ENCODE results near the gene TELO2.

The TELO2 gene

GRCh38 chr16:1543085-1543896 lies 50.1 kb downstream of the TELO2 start:
- H2BK120ac ChIP-seq (ENCODE audit: low read depth, low read length) = no peak overlapping the region
- no peak overlapping the region for H3K4ac ChIP-seq (ENCODE audit: low read depth in 1 of 2, low read length in 2 of 2)
- H3K18ac ChIP-seq (ENCODE audit: low read depth in 1 of 2, low read length in 2 of 2) = peak overlapping the region in 1 of 2 experiments; percentile 73
- no peak overlapping the region for H2AFZ ChIP-seq (ENCODE audit: low read depth, low read length)
- H3K9me3 ChIP-seq (ENCODE audit: control insufficient read depth, low read length) = no peaks in the 10 kb centered on the region
- H3K27ac ChIP-seq (ENCODE audit: low read length, poor library complexity, severe bottlenecking) = no peak overlapping the region
- H4K91ac ChIP-seq (ENCODE audit: low read length) = no peak overlapping the region
- no peak overlapping the region for H3K14ac ChIP-seq (ENCODE audit: low read length in 2 of 2)
- no peak overlapping the region for H3K23ac ChIP-seq (ENCODE audit: low read length in 2 of 2)
- peak; percentile 95 for DNase-seq
- peak overlapping the region in 1 of 2 experiments; percentile 37 for H2BK12ac ChIP-seq (ENCODE audit: low read length in 2 of 2)
- H3K79me1 ChIP-seq (replicated peaks; ENCODE audit: low read length, poor library complexity, severe bottlenecking) = peaks cover 23% of the 10 kb centered on the region
- no peak overlapping the region for H3K4me3 ChIP-seq (ENCODE audit: insufficient read depth in 1 of 2, low read depth in 1 of 2, low read length in 2 of 2)
- H3K36me3 ChIP-seq (ENCODE audit: control insufficient read depth in 1 of 2, insufficient read depth in 2 of 2, low read depth in 1 of 2, low read length in 2 of 2) = peaks cover 31 to 70% of the 10 kb centered on the region in 2 experiments
- no peak overlapping the region for H2AK5ac ChIP-seq (ENCODE audit: low read length, severe bottlenecking)
- no peak overlapping the region for H2BK15ac ChIP-seq (ENCODE audit: low read depth, poor library complexity, severe bottlenecking)
- peak overlapping the region; percentile 33 for H4K8ac ChIP-seq (ENCODE audit: low read length)
- H3K4me1 ChIP-seq (ENCODE audit: control insufficient read depth, insufficient read depth, low read depth, low read length) = peaks cover 30% of the 10 kb centered on the region
- H3K4me2 ChIP-seq (ENCODE audit: low read length, poor library complexity, severe bottlenecking) = no peak overlapping the region
- WGBS = 26% methylated on average over 26 of the region's 30 CpGs
- no peaks in the 10 kb centered on the region for H3K27me3 ChIP-seq (ENCODE audit: control insufficient read depth in 1 of 2, insufficient read depth in 1 of 2, low read length in 2 of 2)
- H2BK5ac ChIP-seq (ENCODE audit: low read depth, low read length, poor library complexity, severe bottlenecking) = no peak overlapping the region
- H3K9ac ChIP-seq (ENCODE audit: low read length) = peak overlapping the region; percentile 36

- WGBS = 59% methylated on average over 26 of the region's 26 CpGs
- no peaks in the 10 kb centered on the region for H3K9me3 ChIP-seq (ENCODE audit: control insufficient read depth, low read length)
- H3K36me3 ChIP-seq (ENCODE audit: control insufficient read depth in 1 of 2, insufficient read depth in 2 of 2, low read depth in 1 of 2, low read length in 2 of 2) = peaks cover 28 to 61% of the 10 kb centered on the region in 2 experiments
- H3K9ac ChIP-seq (ENCODE audit: low read length) = no peak overlapping the region
- peak overlapping the region; percentile 65 for H2BK120ac ChIP-seq (ENCODE audit: low read depth, low read length)
- H3K23ac ChIP-seq (ENCODE audit: low read length in 2 of 2) = no peak overlapping the region
- H2AK5ac ChIP-seq (ENCODE audit: low read length, severe bottlenecking) = no peak overlapping the region
- no peak overlapping the region for H2BK5ac ChIP-seq (ENCODE audit: low read depth, low read length, poor library complexity, severe bottlenecking)
- H3K18ac ChIP-seq (ENCODE audit: low read depth in 1 of 2, low read length in 2 of 2) = peak overlapping the region; percentile 73 to 82
- H4K91ac ChIP-seq (ENCODE audit: low read length) = peak overlapping the region; percentile 94
- H3K79me1 ChIP-seq (replicated peaks; ENCODE audit: low read length, poor library complexity, severe bottlenecking) = peaks cover 9% of the 10 kb centered on the region
- peak overlapping the region; percentile 83 for H4K8ac ChIP-seq (ENCODE audit: low read length)
- no peak overlapping the region for H2BK15ac ChIP-seq (ENCODE audit: low read depth, poor library complexity, severe bottlenecking)
- H3K4ac ChIP-seq (ENCODE audit: low read depth in 1 of 2, low read length in 2 of 2) = peak overlapping the region in 1 of 2 experiments; percentile 81
- peaks cover 35% of the 10 kb centered on the region for H3K4me1 ChIP-seq (ENCODE audit: control insufficient read depth, insufficient read depth, low read depth, low read length)
- H3K27me3 ChIP-seq (ENCODE audit: control insufficient read depth in 1 of 2, insufficient read depth in 1 of 2, low read length in 2 of 2) = no peaks in the 10 kb centered on the region
- no peak overlapping the region for H3K4me3 ChIP-seq (ENCODE audit: insufficient read depth in 1 of 2, low read depth in 1 of 2, low read length in 2 of 2)
- peak overlapping the region in 1 of 2 experiments; percentile 53 for H3K14ac ChIP-seq (ENCODE audit: low read length in 2 of 2)
- no peak overlapping the region for H3K27ac ChIP-seq (ENCODE audit: low read length, poor library complexity, severe bottlenecking)
- DNase-seq = peak; percentile 57
- H3K4me2 ChIP-seq (ENCODE audit: low read length, poor library complexity, severe bottlenecking) = no peak overlapping the region
- H2AFZ ChIP-seq (ENCODE audit: low read depth, low read length) = no peak overlapping the region
- peak overlapping the region; percentile 46 to 49 for H2BK12ac ChIP-seq (ENCODE audit: low read length in 2 of 2)
These were observed 52.2 kb downstream of the TELO2 start for GRCh38 chr16:1545044-1546040.

GRCh38 chr16:1546430-1546829 lies 53.3 kb downstream of the TELO2 start:
- no peaks in the 10 kb centered on the region for H3K27me3 ChIP-seq (ENCODE audit: control insufficient read depth in 1 of 2, insufficient read depth in 1 of 2, low read length in 2 of 2)
- no peak overlapping the region for H3K18ac ChIP-seq (ENCODE audit: low read depth in 1 of 2, low read length in 2 of 2)
- no peak overlapping the region for H3K23ac ChIP-seq (ENCODE audit: low read length in 2 of 2)
- H3K9ac ChIP-seq (ENCODE audit: low read length) = no peak overlapping the region
- peaks cover 31% of the 10 kb centered on the region for H3K4me1 ChIP-seq (ENCODE audit: control insufficient read depth, insufficient read depth, low read depth, low read length)
- H3K36me3 ChIP-seq (ENCODE audit: control insufficient read depth in 1 of 2, insufficient read depth in 2 of 2, low read depth in 1 of 2, low read length in 2 of 2) = peaks cover 34 to 61% of the 10 kb centered on the region in 2 experiments
- H2BK12ac ChIP-seq (ENCODE audit: low read length in 2 of 2) = peak overlapping the region in 1 of 2 experiments; percentile 13
- H2BK5ac ChIP-seq (ENCODE audit: low read depth, low read length, poor library complexity, severe bottlenecking) = no peak overlapping the region
- 95% methylated on average over 16 of the region's 16 CpGs for WGBS
- no peak overlapping the region for H3K14ac ChIP-seq (ENCODE audit: low read length in 2 of 2)
- no peaks in the 10 kb centered on the region for H3K9me3 ChIP-seq (ENCODE audit: control insufficient read depth, low read length)
- H3K27ac ChIP-seq (ENCODE audit: low read length, poor library complexity, severe bottlenecking) = no peak overlapping the region
- H2AK5ac ChIP-seq (ENCODE audit: low read length, severe bottlenecking) = no peak overlapping the region
- peaks cover 9% of the 10 kb centered on the region for H3K79me1 ChIP-seq (replicated peaks; ENCODE audit: low read length, poor library complexity, severe bottlenecking)
- H2BK120ac ChIP-seq (ENCODE audit: low read depth, low read length) = no peak overlapping the region
- H3K4me3 ChIP-seq (ENCODE audit: insufficient read depth in 1 of 2, low read depth in 1 of 2, low read length in 2 of 2) = no peak overlapping the region
- H3K4ac ChIP-seq (ENCODE audit: low read depth in 1 of 2, low read length in 2 of 2) = no peak overlapping the region
- H2AFZ ChIP-seq (ENCODE audit: low read depth, low read length) = no peak overlapping the region
- no peak overlapping the region for H2BK15ac ChIP-seq (ENCODE audit: low read depth, poor library complexity, severe bottlenecking)
- H4K8ac ChIP-seq (ENCODE audit: low read length) = no peak overlapping the region
- no peak for DNase-seq
- H3K4me2 ChIP-seq (ENCODE audit: low read length, poor library complexity, severe bottlenecking) = no peak overlapping the region
- H4K91ac ChIP-seq (ENCODE audit: low read length) = peak overlapping the region; percentile 23

GRCh38 chr16:1548233-1548632 lies 55.1 kb downstream of the TELO2 start:
- Histone ChIP-seq H3K14ac (ENCODE audit: low read length in 2 of 2) (no peak overlapping the region), H2BK5ac (ENCODE audit: low read depth, low read length, poor library complexity, severe bottlenecking) (no peak overlapping the region), H2AK5ac (ENCODE audit: low read length, severe bottlenecking) (no peak overlapping the region), H3K4me1 (ENCODE audit: control insufficient read depth, insufficient read depth, low read depth, low read length) (peaks cover 18% of the 10 kb centered on the region), H3K4me2 (ENCODE audit: low read length, poor library complexity, severe bottlenecking) (no peak overlapping the region), H3K9me3 (ENCODE audit: control insufficient read depth, low read length) (no peaks in the 10 kb centered on the region), H2AFZ (ENCODE audit: low read depth, low read length) (no peak overlapping the region), H3K18ac (ENCODE audit: low read depth in 1 of 2, low read length in 2 of 2) (no peak overlapping the region), H2BK12ac (ENCODE audit: low read length in 2 of 2) (no peak overlapping the region), H3K27ac (ENCODE audit: low read length, poor library complexity, severe bottlenecking) (no peak overlapping the region), H3K79me1 (replicated peaks; ENCODE audit: low read length, poor library complexity, severe bottlenecking) (peaks cover 7% of the 10 kb centered on the region), H3K4me3 (ENCODE audit: insufficient read depth in 1 of 2, low read depth in 1 of 2, low read length in 2 of 2) (no peak overlapping the region), H4K91ac (ENCODE audit: low read length) (no peak overlapping the region), H4K8ac (ENCODE audit: low read length) (no peak overlapping the region), H3K9ac (ENCODE audit: low read length) (no peak overlapping the region), H3K4ac (ENCODE audit: low read depth in 1 of 2, low read length in 2 of 2) (no peak overlapping the region), H2BK15ac (ENCODE audit: low read depth, poor library complexity, severe bottlenecking) (no peak overlapping the region), H2BK120ac (ENCODE audit: low read depth, low read length) (no peak overlapping the region), H3K23ac (ENCODE audit: low read length in 2 of 2) (no peak overlapping the region), H3K36me3 (ENCODE audit: control insufficient read depth in 1 of 2, insufficient read depth in 2 of 2, low read depth in 1 of 2, low read length in 2 of 2) (peaks cover 28 to 56% of the 10 kb centered on the region in 2 experiments), H3K27me3 (ENCODE audit: control insufficient read depth in 1 of 2, insufficient read depth in 1 of 2, low read length in 2 of 2) (no peaks in the 10 kb centered on the region)
- 79% methylated on average over 4 of the region's 5 CpGs for WGBS
- no peak for DNase-seq
